K562 (cell line): ENCODE data around the gene SYN1. TPM values are rescaled to one million over a fixed set of nuclear protein-coding genes. Genes with fewer than 3 reads are reported as not detected.

Experiments
- C11orf30 ChIP-seq: fragments of 450-650 bp; IDR thresholded peaks from 2 replicates; pipeline ENCODE4 v1.6.1; 2016; ENCODE audit warnings: low read depth, mild to moderate bottlenecking
- CBFA2T2 ChIP-seq: fragments of 450-650 bp; conservative IDR thresholded peaks from 2 replicates; pipeline ENCODE4 v1.6.1; 2017; ENCODE audit warnings: mild to moderate bottlenecking
- CEBPB ChIP-seq: fragments of 450-650 bp; IDR thresholded peaks from 2 replicates; pipeline ENCODE4 v1.6.1; 2016; ENCODE audit warnings: missing genetic modification characterization, missing compliant biosample characterization
- FOS ChIP-seq: IDR thresholded peaks from 3 replicates; pipeline ENCODE4 v1.6.1; 2011; ENCODE audit not compliant: insufficient read length; ENCODE audit errors: extremely low read depth
- GTF3C2 ChIP-seq: IDR thresholded peaks from 3 replicates; pipeline ENCODE4 v1.6.1; 2011; ENCODE audit warnings: borderline replicate concordance, mild to moderate bottlenecking, moderate library complexity; ENCODE audit not compliant: insufficient read length; ENCODE audit errors: extremely low read depth
- HLTF ChIP-seq: fragments of 450-650 bp; IDR thresholded peaks from 2 replicates; pipeline ENCODE4 v1.6.1; 2016
- JUNB ChIP-seq: fragments of 450-650 bp; formaldehyde crosslinking; conservative IDR thresholded peaks from 2 replicates; pipeline ENCODE4 v1.4.0; 2020; ENCODE audit warnings: mild to moderate bottlenecking
- NCOA2 ChIP-seq, 2 experiments: fragments of 450-650 bp; IDR thresholded peaks; 2 replicates each; pipeline ENCODE4 v1.6.1; 2018; ENCODE audit warnings: mild to moderate bottlenecking in 2 of 2, moderate library complexity in 1 of 2; ENCODE audit not compliant: partially characterized antibody in 2 of 2
- NEUROD1 ChIP-seq: fragments of 150-350 bp; IDR thresholded peaks from 2 replicates; pipeline ENCODE4 v1.6.1; 2014; ENCODE audit warnings: borderline replicate concordance, low read length, low read depth; ENCODE audit not compliant: partially characterized antibody
- PURB ChIP-seq: sonication (generic); formaldehyde crosslinking; IDR thresholded peaks from 2 replicates; pipeline ENCODE4 v1.9.0; 2021; ENCODE audit warnings: low read depth, mild to moderate bottlenecking, missing genetic modification reagents
- RBM34 ChIP-seq: fragments of 200-400 bp; formaldehyde crosslinking; IDR thresholded peaks from 2 replicates; pipeline ENCODE4 v1.6.1; 2018; ENCODE audit warnings: low read length, borderline replicate concordance; ENCODE audit not compliant: insufficient read depth
- RNF2 ChIP-seq: sonication (generic); IDR thresholded peaks from 2 replicates; pipeline ENCODE4 v1.6.1; 2016
- RUNX1 ChIP-seq: sonication (generic); IDR thresholded peaks from 2 replicates; pipeline ENCODE4 v1.6.1; 2016; ENCODE audit warnings: antibody characterized with exemption, low read depth
- TCF3 ChIP-seq: sonication (generic); formaldehyde crosslinking; IDR thresholded peaks from 2 replicates; pipeline ENCODE4 v1.4.0; 2020; ENCODE audit warnings: mild to moderate bottlenecking, missing genetic modification reagents
- XRCC4 ChIP-seq: IDR thresholded peaks from one replicate; pipeline ENCODE4 v1.6.1; 2011; ENCODE audit not compliant: insufficient read depth, insufficient read length; ENCODE audit errors: extremely low read depth
- ZFP36 ChIP-seq: fragments of 150-350 bp; IDR thresholded peaks from 2 replicates; pipeline ENCODE4 v1.6.1; 2018; ENCODE audit warnings: low read length, low read depth; ENCODE audit not compliant: partially characterized antibody
- ZNF143 ChIP-seq: sonication (generic); formaldehyde crosslinking; IDR thresholded peaks from 2 replicates; pipeline ENCODE4 v1.9.0; 2022; ENCODE audit warnings: mild to moderate bottlenecking, missing genetic modification reagents
- ZNF253 ChIP-seq: fragments of 250-450 bp; sonication (Bioruptor Pico); conservative IDR thresholded peaks from 2 replicates; pipeline ENCODE4 v1.6.1; 2021; ENCODE audit warnings: mild to moderate bottlenecking
- ZNF57 ChIP-seq: fragments of 450-650 bp; formaldehyde crosslinking; IDR thresholded peaks from 2 replicates; pipeline ENCODE4 v1.4.0; 2020; ENCODE audit warnings: mild to moderate bottlenecking, moderate library complexity
- ZNF644 ChIP-seq: fragments of 200-800 bp; sonication (Bioruptor generic); IDR thresholded peaks from 2 replicates; pipeline ENCODE4 v1.6.1; 2016; ENCODE audit warnings: low read depth, missing genetic modification characterization, missing compliant biosample characterization
- ZZZ3 ChIP-seq: fragments of 450-650 bp; IDR thresholded peaks from 2 replicates; pipeline ENCODE4 v1.6.1; 2016; ENCODE audit warnings: antibody characterized with exemption, mild to moderate bottlenecking, moderate library complexity
- polyA plus RNA-seq, 8 experiments: library from polyadenylated mRNA; depleted of rRNA in 4 of 8; stranded (reverse) in 5 of 8; unstranded in 3 of 8; fragments of >200 nt; fragmentation: Nextera tagmentation in 2 of 8; fragmentation: Illumina TruSeq in 1 of 8; extraction: Ambion mirVana in 2 of 8; extraction: Trizol in 1 of 8; gene quantifications; 2 replicates each; pipeline versions ENCODE4 v1.2.1 to v1.2.3, GENCODE V29; 2011 to 2014; ENCODE audit warnings: inconsistent platforms in 1 of 8, missing spikeins in 1 of 8
- total RNA-seq, 7 experiments: library from RNA; depleted of rRNA in 6 of 7; stranded (reverse); fragments of >200 nt in 6 of 7; fragmentation: Illumina TruSeq in 2 of 7; extraction: Trizol in 2 of 7; gene quantifications; 2 replicates each; pipeline versions ENCODE4 v1.2.1 to v1.2.3, GENCODE V29; 2011 to 2021; ENCODE audit warnings: low replicate concordance in 1 of 7
- TF ChIP-seq, protein P1 (sequence below): sonication (generic); formaldehyde crosslinking; IDR thresholded peaks from 2 replicates; pipeline ENCODE4 v1.8.0; 2022; ENCODE audit warnings: missing genetic modification reagents, mild to moderate bottlenecking, borderline replicate concordance
- TF ChIP-seq, protein P2 (sequence below): fragments of 450-650 bp; IDR thresholded peaks from 2 replicates; pipeline ENCODE4 v1.6.1; 2016; ENCODE audit warnings: mild to moderate bottlenecking

The SYN1 gene
- total and polyA plus RNA-seq, 9 of the 15 experiments (the other 6 are each of a cell fraction or from before 2014, with no cell fraction given), result 0.01 to 0.28 (median 0.18) TPM; not detected in 2

GRCh38 chrX:47650164-47651042, 30.7 kb upstream of the SYN1 start, which contains the start of gene ELK1 (continued):
- TF ChIP-seq ZNF143 (CRISPR knock-in tag), result no peak
- no peak for TF ChIP-seq TCF3 (CRISPR knock-in tag)
- TF ChIP-seq RBM34, result no peak
- TF ChIP-seq CBFA2T2, result no peak; the same call in 1 of the 2 replicates
- TF ChIP-seq GTF3C2, result no peak
- TF ChIP-seq RNF2, result peak; percentile 41; the same call in 1 of the 2 replicates
- TF ChIP-seq PURB (CRISPR knock-in tag), result no peak
- TF ChIP-seq ZNF644 (tag), result no peak
- peak; percentile 67 for TF ChIP-seq FOS
- no peak for TF ChIP-seq C11orf30
- no peak for TF ChIP-seq RUNX1
- no peak for TF ChIP-seq CEBPB (tag)
- TF ChIP-seq, protein P1, sequence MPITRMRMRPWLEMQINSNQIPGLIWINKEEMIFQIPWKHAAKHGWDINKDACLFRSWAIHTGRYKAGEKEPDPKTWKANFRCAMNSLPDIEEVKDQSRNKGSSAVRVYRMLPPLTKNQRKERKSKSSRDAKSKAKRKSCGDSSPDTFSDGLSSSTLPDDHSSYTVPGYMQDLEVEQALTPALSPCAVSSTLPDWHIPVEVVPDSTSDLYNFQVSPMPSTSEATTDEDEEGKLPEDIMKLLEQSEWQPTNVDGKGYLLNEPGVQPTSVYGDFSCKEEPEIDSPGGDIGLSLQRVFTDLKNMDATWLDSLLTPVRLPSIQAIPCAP, result no peak
- no peak for TF ChIP-seq NCOA2 (IDR thresholded peaks at IDR 0.05; ENCODE audit: partially characterized antibody in 2 of 2)
- no peak for TF ChIP-seq JUNB (CRISPR knock-in tag)
- TF ChIP-seq, protein P2, sequence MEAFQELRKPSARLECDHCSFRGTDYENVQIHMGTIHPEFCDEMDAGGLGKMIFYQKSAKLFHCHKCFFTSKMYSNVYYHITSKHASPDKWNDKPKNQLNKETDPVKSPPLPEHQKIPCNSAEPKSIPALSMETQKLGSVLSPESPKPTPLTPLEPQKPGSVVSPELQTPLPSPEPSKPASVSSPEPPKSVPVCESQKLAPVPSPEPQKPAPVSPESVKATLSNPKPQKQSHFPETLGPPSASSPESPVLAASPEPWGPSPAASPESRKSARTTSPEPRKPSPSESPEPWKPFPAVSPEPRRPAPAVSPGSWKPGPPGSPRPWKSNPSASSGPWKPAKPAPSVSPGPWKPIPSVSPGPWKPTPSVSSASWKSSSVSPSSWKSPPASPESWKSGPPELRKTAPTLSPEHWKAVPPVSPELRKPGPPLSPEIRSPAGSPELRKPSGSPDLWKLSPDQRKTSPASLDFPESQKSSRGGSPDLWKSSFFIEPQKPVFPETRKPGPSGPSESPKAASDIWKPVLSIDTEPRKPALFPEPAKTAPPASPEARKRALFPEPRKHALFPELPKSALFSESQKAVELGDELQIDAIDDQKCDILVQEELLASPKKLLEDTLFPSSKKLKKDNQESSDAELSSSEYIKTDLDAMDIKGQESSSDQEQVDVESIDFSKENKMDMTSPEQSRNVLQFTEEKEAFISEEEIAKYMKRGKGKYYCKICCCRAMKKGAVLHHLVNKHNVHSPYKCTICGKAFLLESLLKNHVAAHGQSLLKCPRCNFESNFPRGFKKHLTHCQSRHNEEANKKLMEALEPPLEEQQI, result no peak
- TF ChIP-seq XRCC4, result no peak
- no peak for TF ChIP-seq ZNF57 (CRISPR knock-in tag)
- no peak for TF ChIP-seq ZZZ3
- TF ChIP-seq ZNF253 (CRISPR knock-in tag), result no peak
- no peak for TF ChIP-seq HLTF
- TF ChIP-seq ZFP36, result no peak
- peak; percentile 4 for TF ChIP-seq NEUROD1
